ENCODE data around the gene ANP32A. TPM values are rescaled to one million over a fixed set of nuclear protein-coding genes. Genes with fewer than 3 reads are reported as not detected.

The ANP32A gene
- total and polyA plus RNA-seq, 9 of the 15 experiments (the other 6 are each of a cell fraction or from before 2014, with no cell fraction given): 13.2 to 656 (median 210) TPM

- TF ChIP-seq RREB1 (CRISPR knock-in tag; IDR thresholded peaks at IDR 0.05) (no peak), PURB (CRISPR knock-in tag; IDR thresholded peaks at IDR 0.05; ENCODE audit: low read depth) (no peak), THRB (CRISPR knock-in tag; conservative IDR thresholded peaks at IDR 0.05) (no peak), ZNF232 (CRISPR knock-in tag; IDR thresholded peaks at IDR 0.05) (no peak), HNRNPK (IDR thresholded peaks at IDR 0.05; ENCODE audit: low read depth, low read length, poor library complexity, severe bottlenecking) (no peak), CBX8 (IDR thresholded peaks at IDR 0.05; ENCODE audit: borderline replicate concordance, extremely low read depth, low read depth, low read length, poor library complexity, severe bottlenecking) (no peak), TRIM28 (IDR thresholded peaks at IDR 0.05) (no peak), IRF2 (CRISPR knock-in tag; IDR thresholded peaks at IDR 0.05) (no peak), PML (IDR thresholded peaks at IDR 0.05; ENCODE audit: low read length) (no peak), ZNF589 (CRISPR knock-in tag; IDR thresholded peaks at IDR 0.05; ENCODE audit: low read depth) (no peak), RERE (CRISPR knock-in tag; IDR thresholded peaks at IDR 0.05; ENCODE audit: borderline replicate concordance) (no peak), FOXO4 (CRISPR knock-in tag; IDR thresholded peaks at IDR 0.05) (no peak)
Observed at GRCh38 chr15:68792901-68793766, 27.6 kb downstream of the ANP32A start (continued).

Measured in K562 (cell line).